PFSK-1 (cell line): Measurements from ENCODE around the gene THSD8.

Experiments used
- FOXP2 ChIP-seq: optimal IDR thresholded peaks from 2 replicates; pipeline ENCODE3; 2011; ENCODE audit warnings: borderline replicate concordance, control low read depth, inconsistent platforms; ENCODE audit not compliant: insufficient read depth; ENCODE audit errors: extremely low read length, extremely low read depth
- POLR2AphosphoS5 ChIP-seq: IDR thresholded peaks from 2 replicates; pipeline ENCODE4 v1.6.1; 2012; ENCODE audit warnings: low read depth, mild to moderate bottlenecking, control low read depth, low read length, moderate library complexity
- REST ChIP-seq, 2 experiments: IDR thresholded peaks; 2 replicates each; pipeline versions ENCODE4 v1.6.1 to v1.8.0; 2011 to 2012; ENCODE audit warnings: low read depth in 2 of 2, low read length in 2 of 2, control low read depth in 1 of 2, inconsistent platforms in 1 of 2, mild to moderate bottlenecking in 1 of 2, moderate library complexity in 1 of 2; ENCODE audit not compliant: insufficient read depth in 1 of 2
- SIN3A ChIP-seq: IDR thresholded peaks from 2 replicates; pipeline ENCODE4 v1.6.1; 2012; ENCODE audit warnings: mild to moderate bottlenecking, low read length, moderate library complexity, borderline replicate concordance; ENCODE audit not compliant: insufficient read depth
- TAF1 ChIP-seq: IDR thresholded peaks from 2 replicates; pipeline ENCODE4 v1.6.1; 2012; ENCODE audit warnings: low read length, control low read depth, borderline replicate concordance; ENCODE audit not compliant: insufficient read depth

- TF ChIP-seq POLR2AphosphoS5: peak; percentile 27; the same call in 1 of the 2 replicates
- no peak for TF ChIP-seq TAF1
- TF ChIP-seq REST (IDR thresholded peaks at IDR 0.05; ENCODE audit: insufficient read depth in 1 of 2, low read depth in 2 of 2, low read length in 2 of 2): no peak
- TF ChIP-seq SIN3A: 0 out of 2 replicates have a peak, but pooled peaks have one; percentile 11
- TF ChIP-seq FOXP2: peak; percentile 13
Observed at GRCh38 chr19:12833738-12834565, 32.1 kb downstream of the THSD8 start.
